Ishikawa (cell line): ENCODE results near the gene THAP12.

ENCODE experiments used
- CEBPB ChIP-seq: IDR thresholded peaks from 2 replicates; pipeline ENCODE4 v1.6.1; 2012
- CREB1 ChIP-seq: IDR thresholded peaks from 2 replicates; pipeline ENCODE4 v1.6.1; 2012; ENCODE audit warnings: low read depth
- EGR1 ChIP-seq: IDR thresholded peaks from 2 replicates; pipeline ENCODE4 v1.6.1; 2012
- EP300 ChIP-seq: IDR thresholded peaks from 2 replicates; pipeline ENCODE4 v1.6.1; 2012; ENCODE audit warnings: borderline replicate concordance
- FOXM1 ChIP-seq: IDR thresholded peaks from 2 replicates; pipeline ENCODE4 v1.6.1; 2012; ENCODE audit warnings: low read depth, borderline replicate concordance
- NFIC ChIP-seq: IDR thresholded peaks from 2 replicates; pipeline ENCODE4 v1.6.1; 2012
- RAD21 ChIP-seq: IDR thresholded peaks from 2 replicates; pipeline ENCODE4 v1.6.1; 2012; ENCODE audit warnings: low read depth
- TAF1 ChIP-seq: IDR thresholded peaks from 2 replicates; pipeline ENCODE4 v1.6.1; 2012; ENCODE audit warnings: low read depth, mild to moderate bottlenecking
- TCF12 ChIP-seq: IDR thresholded peaks from 2 replicates; pipeline ENCODE4 v1.6.1; 2012; ENCODE audit warnings: low read depth
- TEAD4 ChIP-seq: IDR thresholded peaks from 2 replicates; pipeline ENCODE4 v1.6.1; 2012
- YY1 ChIP-seq: IDR thresholded peaks from 2 replicates; pipeline ENCODE4 v1.6.1; 2012; ENCODE audit warnings: low read depth
- ZBTB7A ChIP-seq: IDR thresholded peaks from 2 replicates; pipeline ENCODE4 v1.6.1; 2012; ENCODE audit warnings: low read depth
- TF ChIP-seq, protein P1 (sequence below): IDR thresholded peaks from 2 replicates; pipeline ENCODE4 v1.6.1; 2012; ENCODE audit warnings: low read depth, mild to moderate bottlenecking
- TF ChIP-seq, protein P2 (sequence below): IDR thresholded peaks from 2 replicates; pipeline ENCODE4 v1.6.1; 2012
- TF ChIP-seq, protein P3 (sequence below): IDR thresholded peaks from 2 replicates; pipeline ENCODE4 v1.6.1; 2012

The THAP12 gene

GRCh38 chr11:76321820-76322524, 59.0 kb downstream of the THAP12 start:
- no peak for TF ChIP-seq FOXM1
- no peak for TF ChIP-seq EGR1
- no peak for TF ChIP-seq YY1
- TF ChIP-seq NFIC = no peak
- TF ChIP-seq RAD21 = no peak
- TF ChIP-seq, protein P1, sequence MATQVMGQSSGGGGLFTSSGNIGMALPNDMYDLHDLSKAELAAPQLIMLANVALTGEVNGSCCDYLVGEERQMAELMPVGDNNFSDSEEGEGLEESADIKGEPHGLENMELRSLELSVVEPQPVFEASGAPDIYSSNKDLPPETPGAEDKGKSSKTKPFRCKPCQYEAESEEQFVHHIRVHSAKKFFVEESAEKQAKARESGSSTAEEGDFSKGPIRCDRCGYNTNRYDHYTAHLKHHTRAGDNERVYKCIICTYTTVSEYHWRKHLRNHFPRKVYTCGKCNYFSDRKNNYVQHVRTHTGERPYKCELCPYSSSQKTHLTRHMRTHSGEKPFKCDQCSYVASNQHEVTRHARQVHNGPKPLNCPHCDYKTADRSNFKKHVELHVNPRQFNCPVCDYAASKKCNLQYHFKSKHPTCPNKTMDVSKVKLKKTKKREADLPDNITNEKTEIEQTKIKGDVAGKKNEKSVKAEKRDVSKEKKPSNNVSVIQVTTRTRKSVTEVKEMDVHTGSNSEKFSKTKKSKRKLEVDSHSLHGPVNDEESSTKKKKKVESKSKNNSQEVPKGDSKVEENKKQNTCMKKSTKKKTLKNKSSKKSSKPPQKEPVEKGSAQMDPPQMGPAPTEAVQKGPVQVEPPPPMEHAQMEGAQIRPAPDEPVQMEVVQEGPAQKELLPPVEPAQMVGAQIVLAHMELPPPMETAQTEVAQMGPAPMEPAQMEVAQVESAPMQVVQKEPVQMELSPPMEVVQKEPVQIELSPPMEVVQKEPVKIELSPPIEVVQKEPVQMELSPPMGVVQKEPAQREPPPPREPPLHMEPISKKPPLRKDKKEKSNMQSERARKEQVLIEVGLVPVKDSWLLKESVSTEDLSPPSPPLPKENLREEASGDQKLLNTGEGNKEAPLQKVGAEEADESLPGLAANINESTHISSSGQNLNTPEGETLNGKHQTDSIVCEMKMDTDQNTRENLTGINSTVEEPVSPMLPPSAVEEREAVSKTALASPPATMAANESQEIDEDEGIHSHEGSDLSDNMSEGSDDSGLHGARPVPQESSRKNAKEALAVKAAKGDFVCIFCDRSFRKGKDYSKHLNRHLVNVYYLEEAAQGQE = no peak
- TF ChIP-seq, protein P2, sequence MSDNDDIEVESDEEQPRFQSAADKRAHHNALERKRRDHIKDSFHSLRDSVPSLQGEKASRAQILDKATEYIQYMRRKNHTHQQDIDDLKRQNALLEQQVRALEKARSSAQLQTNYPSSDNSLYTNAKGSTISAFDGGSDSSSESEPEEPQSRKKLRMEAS = no peak
- TF ChIP-seq, protein P3, sequence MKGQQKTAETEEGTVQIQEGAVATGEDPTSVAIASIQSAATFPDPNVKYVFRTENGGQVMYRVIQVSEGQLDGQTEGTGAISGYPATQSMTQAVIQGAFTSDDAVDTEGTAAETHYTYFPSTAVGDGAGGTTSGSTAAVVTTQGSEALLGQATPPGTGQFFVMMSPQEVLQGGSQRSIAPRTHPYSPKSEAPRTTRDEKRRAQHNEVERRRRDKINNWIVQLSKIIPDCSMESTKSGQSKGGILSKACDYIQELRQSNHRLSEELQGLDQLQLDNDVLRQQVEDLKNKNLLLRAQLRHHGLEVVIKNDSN = no peak
- no peak for TF ChIP-seq EP300
- no peak for TF ChIP-seq CEBPB
- TF ChIP-seq TEAD4 = no peak
- TF ChIP-seq TAF1 = no peak
- TF ChIP-seq TCF12 = no peak
- no peak for TF ChIP-seq CREB1
- TF ChIP-seq ZBTB7A = no peak

- TF ChIP-seq TCF12 (no peak), TAF1 (no peak), FOXM1 (no peak), EGR1 (no peak), CEBPB (no peak), CREB1 (no peak), ZBTB7A (no peak), TEAD4 (no peak), YY1 (no peak), EP300 (no peak), RAD21 (no peak), NFIC (no peak)
- TF ChIP-seq, protein P1 = no peak
- TF ChIP-seq, protein P3 = no peak
- TF ChIP-seq, protein P2 = no peak
Measured at GRCh38 chr11:76321340-76321739, 59.6 kb downstream of the THAP12 start.

- TF ChIP-seq EGR1 (no peak), TAF1 (no peak), CREB1 (no peak), CEBPB (no peak), ZBTB7A (no peak), RAD21 (no peak), FOXM1 (no peak), YY1 (no peak), TEAD4 (no peak), EP300 (no peak), NFIC (no peak), TCF12 (no peak)
- TF ChIP-seq, protein P2 = no peak
- TF ChIP-seq, protein P1 = no peak
- TF ChIP-seq, protein P3 = no peak
Measured at GRCh38 chr11:76320929-76321328, 60.0 kb downstream of the THAP12 start.
